ENCODE measurements around the gene POLD2.
"Not testable (repeated sequence)": the region's sequence is repeated elsewhere in the genome, so short reads cannot be mapped to it uniquely, and the experiment has no call there.

Gene POLD2

DNA sequence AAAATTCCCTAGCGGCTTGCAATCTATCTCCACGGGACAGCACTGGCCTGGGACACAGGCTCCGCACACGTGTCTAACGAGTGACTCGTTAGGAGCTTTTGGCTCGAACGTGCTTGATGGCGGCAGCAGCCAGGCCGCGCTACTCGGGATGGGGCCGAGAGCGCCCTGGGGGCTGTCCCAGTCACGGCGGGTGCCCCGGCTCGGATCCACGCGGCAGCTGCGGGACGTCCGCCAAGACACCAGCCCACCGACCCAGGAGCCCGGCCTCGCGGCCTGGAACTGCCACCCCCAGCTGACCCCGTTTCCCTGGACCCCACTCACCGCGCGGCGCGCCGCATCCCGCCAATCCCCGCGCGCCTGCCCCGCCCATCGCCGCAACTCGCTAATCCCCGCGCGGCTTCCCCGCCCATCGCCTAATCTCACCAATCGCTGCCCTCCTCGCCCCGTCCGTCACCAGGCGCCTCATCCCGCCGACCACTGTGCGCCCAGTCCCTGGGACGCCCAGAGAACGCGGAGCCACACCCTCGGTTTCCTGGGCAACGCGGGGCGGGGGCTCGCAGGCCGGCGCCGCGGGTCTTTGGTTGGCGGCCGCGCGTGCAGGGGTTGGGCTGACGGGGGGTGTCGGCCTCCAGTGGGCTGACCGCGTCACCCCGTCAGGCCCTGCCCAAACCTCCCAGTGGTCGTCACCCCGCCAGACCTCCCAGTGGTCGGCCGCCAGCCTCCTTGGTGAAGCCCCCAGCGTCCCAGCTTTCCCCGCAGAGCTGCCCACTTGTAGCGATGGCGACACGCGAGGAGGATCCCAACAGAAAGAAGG, at the start of gene POLD2:
TSS of gene POLD2 (minus strand) at position 359 of the 814 bp plus-strand sequence. CDS start 1,495 bp downstream, outside the sequence.
- peak; percentile 93 to 98 (median 97) for DNase-seq (ENCODE audit: low read depth in 4 of 4, low spot score in 1 of 4)

DNA sequence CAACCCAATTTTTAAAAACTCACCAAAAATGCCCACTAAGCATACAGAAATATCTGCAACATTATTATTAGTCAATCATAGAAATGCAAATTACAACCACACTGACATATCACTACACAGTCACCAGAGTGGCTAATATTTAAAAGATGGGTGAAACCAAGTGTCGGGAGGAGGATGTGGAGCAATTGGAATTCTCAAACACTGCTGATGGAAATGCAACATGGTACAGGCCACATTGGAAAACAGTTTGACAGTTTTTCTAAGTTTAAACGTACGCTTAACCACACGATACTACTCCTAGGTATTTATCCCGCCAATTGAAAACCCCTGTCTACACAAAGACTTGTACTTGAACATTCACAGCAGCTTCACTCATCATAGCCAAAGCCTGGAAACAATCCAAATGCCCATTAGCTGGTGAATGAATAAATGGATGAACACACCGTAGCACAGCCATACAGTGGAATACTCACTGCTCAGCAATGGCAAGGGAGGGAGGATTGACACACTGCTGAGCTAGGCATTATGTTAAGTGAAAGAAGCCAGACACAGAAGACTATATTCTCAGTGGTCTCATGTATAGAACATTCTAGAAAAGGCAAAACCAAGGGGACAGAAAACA, 49.6 kb upstream of the POLD2 start:
- DNase-seq (ENCODE audit: low read depth in 4 of 4, low spot score in 1 of 4) = no peak

DNA sequence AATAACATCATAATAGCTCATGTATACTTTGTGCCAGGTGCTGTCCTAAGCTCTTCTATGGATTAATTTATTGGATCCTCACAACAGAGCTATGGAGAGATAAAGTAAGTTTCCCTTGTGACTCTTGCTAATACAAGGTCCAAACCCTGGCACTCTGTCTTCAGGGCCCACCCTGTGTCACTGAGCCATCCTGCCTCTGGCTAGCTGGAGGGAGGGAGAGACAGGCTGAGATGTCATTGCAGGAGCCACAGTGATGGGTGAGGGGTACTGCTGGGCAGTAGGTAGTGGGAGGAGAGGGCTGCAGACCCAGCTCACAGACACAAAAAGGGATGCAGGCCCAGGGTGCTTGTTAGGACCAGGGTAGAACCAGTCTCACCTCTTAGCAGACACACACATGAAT, 49.0 kb upstream of the POLD2 start:
- DNase-seq (ENCODE audit: low read depth in 4 of 4, low spot score in 1 of 4) = no peak

DNA sequence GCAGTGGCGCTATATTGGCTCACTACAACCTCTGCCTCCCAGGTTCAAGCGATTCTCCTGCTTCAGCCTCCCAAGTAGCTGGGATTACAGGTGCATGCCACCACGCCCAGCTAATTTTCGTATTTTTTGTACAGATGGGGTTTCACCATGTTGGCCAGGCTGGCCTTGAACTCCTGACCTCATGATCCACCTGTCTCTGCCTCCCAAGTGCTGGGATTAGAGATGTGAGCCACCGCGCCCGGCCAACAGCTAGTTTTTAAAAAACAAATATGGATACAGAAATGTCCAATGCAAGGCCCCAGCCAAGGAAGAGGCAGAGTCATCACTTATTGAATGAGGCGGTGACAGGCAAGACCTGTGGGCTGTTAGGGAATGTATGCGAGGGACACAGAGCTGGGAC, 48.6 kb upstream of the POLD2 start:
- DNase-seq (ENCODE audit: low read depth in 4 of 4, low spot score in 1 of 4) = not testable (repeated sequence)

DNA sequence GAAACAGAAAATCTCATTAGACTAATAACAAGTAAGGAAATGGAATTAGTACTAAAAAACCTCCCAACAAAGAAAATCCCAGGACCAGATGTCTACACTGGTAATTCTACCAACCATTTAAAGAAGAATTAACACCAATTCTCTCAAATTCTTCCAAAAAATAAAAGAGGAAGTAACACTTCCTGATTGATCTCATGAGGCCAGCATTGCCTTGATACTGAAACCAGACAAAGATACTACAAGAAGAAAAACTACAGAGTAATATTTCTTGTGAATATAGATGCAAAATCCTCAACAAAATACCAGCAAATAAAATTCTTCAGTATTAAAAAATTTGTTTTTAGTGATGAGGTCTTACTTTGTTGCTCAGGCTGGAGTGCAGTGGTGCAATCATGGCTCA, 44.6 kb upstream of the POLD2 start:
- no peak for DNase-seq (ENCODE audit: low read depth in 4 of 4, low spot score in 1 of 4)

DNA sequence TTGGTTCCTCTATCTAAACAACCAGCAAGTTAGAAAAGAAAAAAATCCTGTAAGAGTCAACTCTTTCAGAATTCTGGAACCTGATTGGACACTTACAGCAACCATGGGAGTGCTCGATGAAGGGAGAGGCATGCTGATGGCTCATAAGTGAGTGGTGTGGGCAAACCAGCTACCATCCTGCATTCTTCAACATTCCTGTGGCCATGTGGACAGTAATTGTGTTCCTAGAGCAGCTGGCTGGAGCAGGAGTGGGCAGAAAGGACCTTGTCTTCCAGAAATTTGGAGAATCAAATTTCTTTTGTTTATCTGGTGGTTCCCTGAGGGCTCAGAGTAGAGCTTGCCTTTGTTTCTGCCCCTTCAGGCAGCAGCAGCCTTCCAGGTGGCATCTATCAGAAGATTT, 40.2 kb upstream of the POLD2 start:
- DNase-seq (ENCODE audit: low read depth in 4 of 4, low spot score in 1 of 4) = no peak

DNA sequence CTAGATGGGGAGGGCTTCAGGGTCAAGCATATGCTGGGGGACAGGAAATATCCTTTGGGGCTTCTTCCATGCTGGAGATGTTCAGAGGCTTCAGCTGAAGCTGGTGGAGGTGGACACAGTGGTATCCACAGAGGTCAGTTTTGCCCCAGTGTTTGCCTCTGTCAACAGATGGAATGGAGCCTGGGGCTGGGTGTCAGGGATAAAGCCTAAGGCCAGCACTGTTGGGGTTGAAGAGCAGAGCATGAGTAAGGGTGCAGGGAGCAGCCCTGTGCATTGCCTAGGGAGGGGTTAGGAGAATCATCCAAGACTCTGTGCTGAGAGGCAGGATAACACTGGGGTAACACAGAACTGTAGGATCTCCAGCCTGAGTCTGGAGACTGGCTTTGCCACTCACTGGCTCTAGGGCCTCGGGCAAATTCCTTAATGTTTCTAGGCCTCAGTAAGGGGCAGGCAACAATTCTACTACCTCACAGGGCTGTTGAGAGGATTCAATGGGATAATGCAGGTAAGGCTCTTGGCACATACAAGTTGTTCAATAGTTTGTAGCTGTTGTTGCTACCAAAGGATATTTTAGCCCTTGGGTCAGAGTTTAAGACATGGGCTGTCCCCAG, 39.5 kb upstream of the POLD2 start:
- DNase-seq (ENCODE audit: low read depth in 4 of 4, low spot score in 1 of 4) = no peak

DNA sequence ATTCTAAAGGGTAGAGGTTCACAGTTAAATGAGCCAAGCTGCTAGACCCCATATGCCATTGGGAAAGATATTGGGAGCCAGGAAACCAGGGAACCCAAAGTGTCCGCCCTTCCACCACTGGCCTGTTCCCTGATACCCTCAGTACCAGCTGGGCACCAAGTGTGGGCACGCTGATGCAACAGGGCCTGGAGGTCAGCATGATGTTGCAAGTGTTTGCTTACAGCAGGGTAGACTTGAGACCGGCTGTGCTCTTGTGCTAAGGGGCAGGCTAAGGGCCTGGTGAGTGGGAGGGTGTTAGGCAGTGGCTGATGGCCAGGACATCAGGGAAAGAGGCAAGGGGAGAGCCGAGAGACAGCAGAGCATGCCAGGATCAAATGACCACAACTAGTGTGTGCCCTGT, 38.8 kb upstream of the POLD2 start:
- no peak for DNase-seq (ENCODE audit: low read depth in 4 of 4, low spot score in 1 of 4)

DNA sequence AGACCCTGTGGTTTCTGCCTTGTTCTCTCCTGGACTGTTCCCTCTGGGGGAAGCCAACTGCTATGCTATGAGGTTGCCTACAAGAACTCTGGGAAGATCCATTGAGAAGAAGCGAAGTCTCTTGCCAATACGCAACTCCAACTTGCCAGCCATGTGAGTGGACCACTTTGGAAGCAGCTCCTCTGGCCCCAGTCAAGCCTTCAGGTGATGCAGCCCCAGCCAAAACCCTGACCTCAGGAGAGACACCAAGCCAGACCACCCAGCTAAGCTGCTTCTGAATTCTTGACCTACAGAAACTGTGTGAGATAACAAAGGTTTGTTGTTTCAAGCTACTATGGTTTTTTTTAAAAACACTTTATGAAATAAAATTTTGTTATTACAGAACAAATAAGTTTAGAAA, 38.0 kb upstream of the POLD2 start:
- no peak for DNase-seq (ENCODE audit: low read depth in 4 of 4, low spot score in 1 of 4)

DNA sequence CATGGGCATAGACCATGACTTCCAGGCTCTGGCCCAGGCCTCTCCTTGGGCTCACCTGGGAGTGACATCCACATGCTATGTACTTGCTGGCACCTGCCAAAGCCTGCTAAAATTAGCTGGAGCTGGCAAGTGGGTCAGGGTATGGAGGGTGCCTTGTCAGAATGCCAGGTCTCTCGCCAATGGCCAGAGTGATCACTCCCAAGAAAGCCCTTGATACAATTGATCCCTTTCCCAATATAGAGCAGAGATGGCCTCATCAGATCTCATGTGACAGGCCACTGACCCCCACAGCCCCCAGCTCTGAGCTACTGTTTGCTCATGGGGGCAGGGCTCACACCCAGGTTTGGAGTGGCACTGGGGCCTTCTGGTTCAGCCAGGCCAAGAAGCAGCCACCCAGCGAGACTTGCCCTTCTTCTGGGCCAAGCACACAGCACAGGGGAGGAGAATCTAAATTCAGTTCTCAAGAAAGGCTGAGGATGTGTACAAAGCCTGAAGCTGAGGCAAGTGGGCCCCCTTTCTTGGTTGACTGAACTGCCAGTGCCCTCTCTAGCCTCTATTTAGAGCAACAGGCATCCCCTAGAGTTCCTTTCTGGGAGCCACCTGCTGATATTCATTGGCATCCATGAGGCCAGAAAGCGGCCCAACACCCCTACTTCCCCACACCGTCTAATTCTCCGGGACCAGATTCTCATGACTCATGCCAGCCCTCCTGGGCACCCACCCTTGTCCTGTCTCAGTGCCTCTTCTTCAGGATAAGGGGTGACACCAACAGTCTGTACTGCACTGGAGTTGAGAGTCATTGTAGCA, 36.7 kb upstream of the POLD2 start:
- no peak for DNase-seq (ENCODE audit: low read depth in 4 of 4, low spot score in 1 of 4)

DNA sequence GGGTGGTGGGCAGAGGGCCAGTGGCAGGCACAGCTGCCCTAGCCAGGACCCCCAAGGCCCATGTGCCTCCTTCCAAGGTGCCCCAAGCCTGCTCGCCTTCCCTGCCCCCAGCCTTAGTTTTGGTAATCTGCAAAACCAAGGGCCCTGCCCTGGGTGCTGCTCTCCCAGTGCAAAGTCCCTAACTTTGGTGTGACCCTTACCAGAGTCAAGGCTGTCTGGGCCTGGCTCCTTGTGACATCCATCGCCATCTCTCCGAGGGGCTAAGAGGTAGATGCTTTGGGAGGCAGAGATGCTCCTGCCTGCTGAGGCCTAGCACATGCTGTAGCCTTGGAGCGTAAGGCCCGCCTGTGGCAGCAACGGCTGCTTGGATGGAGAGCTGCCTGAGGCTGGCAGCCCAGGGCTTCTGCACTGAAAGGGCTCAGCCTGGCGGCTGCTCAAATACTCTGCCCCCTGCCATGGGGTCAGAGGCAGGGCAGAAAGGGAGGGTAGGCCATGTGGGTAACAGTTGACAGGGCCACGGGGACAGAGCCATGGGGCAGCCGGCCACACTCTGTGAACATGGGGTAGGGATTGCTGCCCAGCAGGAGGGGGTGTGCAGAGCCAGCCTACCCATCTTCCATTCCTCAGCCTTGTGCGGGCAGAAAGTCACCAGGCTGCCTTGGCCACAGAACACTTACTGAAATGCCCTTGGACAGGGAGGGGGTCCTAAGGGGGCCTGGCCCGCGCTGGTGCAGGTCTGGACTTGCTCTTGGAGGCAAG, 35.7 kb upstream of the POLD2 start:
- DNase-seq (ENCODE audit: low read depth in 4 of 4, low spot score in 1 of 4) = no peak

DNA sequence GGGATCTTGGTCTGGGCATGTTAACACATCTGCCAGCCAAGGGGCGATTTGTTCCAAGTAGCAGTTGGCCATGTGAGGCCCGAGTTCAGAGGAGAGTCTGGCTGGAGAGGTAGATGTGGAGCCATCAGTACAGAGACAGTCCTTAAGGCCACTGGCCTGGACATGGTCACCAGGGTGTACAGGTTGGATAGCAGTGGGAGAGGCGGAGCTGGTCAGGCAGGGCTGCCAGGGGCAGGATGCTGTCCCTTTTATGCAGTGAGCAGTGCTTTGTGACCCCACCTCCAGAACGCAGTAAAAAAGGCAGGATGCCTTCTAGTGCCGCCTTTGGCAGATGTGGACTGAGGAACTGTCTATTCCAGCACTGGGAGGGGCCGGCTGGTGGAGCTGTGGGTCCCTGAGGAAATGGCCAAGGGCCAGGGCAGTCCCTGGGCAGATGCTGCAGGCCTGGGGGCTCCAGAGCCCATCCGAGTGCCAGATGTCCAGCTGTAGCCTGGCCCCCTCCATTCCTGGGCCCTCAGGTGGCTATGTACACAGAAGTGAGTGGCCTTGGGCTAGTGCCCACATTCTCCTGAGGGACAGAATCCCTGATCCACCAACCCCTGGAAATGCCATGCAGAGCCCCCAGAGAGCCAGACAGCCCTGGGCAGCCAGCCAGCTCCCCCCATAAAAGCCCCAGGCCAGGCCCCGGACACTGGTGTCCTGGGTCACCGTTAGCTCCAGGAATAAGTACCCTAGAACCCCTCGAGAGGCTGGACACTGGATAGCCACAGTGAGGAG, 34.9 kb upstream of the POLD2 start:
- DNase-seq (ENCODE audit: low read depth in 4 of 4, low spot score in 1 of 4) = no peak

DNA sequence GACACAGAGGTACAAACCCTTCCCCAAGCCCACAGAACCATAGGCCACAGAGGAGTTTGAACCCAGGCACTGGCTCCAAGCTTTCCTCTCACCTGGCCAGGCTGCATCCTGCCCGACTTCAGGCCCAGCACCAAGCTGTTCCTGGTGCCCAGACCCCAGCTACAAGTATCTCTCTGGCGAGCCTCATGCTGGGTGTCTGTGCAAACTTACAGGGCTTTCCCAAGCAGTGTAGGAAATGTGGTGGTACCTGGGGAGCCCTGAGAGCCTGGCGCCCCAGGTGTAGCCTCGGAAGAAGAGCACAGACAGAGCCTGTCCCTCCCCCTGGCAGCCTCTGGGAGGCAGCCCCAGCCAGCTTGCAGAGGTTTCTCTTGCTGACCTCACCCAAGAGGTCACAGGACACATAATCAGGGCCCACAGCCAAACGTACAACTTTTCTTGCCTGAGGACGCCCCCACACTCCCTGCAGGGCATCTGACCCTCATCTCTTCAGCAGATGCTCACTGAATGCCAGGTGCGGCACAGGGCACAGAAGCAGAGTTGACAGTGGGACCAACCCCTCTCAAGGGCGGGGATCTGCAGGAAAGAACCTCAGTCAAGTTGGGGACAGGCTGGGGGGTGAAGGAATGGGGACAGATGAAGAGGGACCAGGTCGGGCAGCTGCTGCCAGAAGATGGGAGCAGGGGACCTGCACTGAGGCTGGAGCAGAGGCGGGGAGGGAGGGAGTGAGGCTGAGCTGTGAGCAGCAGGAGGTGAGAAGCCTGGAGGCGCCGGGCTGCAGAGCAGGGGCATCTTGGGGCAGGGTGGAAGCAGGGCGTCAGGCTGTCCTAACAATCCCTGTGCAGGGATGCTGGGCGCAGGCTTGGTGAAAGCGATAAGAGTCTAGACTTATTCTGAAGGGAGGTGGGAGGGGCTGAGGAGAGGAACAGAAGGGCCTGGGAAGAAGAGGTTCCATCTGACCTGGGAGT, 34.0 kb upstream of the POLD2 start:
- DNase-seq (ENCODE audit: low read depth in 4 of 4, low spot score in 1 of 4) = no peak

DNA sequence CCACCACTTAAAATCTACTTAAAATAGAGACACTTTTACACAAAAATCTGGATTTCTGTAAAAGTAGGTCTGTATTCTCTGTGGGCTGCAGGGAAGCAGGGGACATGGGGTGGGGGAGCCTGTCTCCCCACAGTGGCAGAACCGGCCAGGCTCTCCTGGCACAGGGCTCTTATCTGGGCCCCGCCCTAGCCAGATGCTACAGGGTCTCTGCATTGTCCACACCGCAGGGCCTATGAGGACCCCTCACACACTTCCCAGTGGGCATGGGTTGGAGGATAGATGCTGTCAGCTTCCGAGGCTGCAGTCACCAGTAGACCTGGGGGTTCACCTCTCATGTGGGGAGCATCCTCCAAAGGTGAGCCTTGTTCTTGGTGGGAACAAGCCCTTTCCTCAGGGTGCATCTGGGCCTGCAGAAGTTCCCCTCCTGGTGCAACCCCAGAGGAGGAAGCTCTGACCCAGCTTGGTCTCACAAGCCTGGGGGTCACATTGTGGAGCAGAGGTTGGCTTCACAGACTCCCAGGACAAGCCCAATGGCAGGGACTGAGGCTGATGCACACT, 33.2 kb upstream of the POLD2 start:
- no peak for DNase-seq (ENCODE audit: low read depth in 4 of 4, low spot score in 1 of 4)

DNA sequence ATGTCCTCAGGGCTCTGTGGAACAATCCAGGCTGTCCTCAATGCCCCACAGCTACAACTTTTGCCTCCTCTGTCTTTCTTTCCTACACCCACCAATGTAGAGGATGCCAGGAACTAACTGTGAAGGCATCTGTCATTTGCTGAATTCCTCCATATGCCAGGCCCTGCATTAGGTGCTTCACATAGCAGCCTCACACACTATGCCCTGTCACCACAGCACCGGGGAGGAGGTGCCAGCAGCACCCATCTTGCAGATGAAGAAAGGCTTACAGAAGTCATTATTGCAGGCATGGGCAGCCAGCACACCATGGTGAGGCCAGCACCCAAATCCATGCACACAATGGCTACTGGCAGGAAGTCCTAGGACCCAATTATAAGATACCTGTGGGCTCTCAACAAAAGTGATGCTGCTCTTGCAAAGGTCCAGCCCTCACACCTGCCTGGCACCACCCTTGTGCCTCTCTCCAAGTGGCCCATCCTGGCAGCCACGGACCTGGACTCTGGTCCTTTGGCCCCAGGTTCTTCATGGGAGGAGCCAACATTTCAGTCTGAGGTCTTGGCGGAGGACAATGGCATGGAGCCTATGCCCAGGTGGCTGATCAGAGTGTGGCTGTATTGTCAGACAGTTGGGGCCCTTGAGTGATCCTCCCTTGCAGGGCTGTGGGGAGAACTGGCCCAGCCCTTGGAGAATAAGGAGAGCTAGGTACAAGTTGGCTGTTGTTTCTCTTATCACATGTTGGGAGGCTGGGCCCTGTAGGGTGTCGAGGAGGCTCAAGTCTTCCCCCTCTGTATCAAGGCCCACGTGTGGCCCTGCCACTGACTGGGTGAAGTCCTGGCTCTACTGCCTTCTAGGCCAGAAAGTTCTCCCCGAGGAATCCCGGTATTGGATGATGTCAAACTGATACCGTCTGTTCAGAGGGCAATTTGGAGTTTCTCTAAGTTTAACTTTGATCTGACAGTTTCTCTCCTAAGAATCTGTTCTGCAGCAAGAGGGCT, 32.1 kb upstream of the POLD2 start:
- no peak for DNase-seq (ENCODE audit: low read depth in 4 of 4, low spot score in 1 of 4)

DNA sequence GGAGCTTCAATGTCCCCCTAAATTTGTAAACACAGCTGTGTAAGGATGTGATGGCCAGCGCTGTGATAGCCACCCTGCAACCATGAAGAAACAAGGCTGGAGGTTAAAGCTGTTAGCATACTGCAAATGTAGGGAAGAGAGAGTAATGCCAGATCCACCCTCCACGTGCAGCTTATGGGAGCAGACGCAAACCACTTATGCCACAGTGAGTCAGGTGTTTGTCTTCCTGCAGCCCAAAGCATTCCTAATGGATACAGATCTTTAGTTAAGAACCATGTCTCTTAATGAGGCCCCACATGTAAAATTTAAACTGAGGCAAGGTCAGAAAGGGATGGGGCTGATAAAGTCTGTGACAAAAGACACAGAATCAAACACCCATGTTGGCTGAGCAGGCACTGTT, 31.4 kb upstream of the POLD2 start:
- no peak for DNase-seq (ENCODE audit: low read depth in 4 of 4, low spot score in 1 of 4)

DNA sequence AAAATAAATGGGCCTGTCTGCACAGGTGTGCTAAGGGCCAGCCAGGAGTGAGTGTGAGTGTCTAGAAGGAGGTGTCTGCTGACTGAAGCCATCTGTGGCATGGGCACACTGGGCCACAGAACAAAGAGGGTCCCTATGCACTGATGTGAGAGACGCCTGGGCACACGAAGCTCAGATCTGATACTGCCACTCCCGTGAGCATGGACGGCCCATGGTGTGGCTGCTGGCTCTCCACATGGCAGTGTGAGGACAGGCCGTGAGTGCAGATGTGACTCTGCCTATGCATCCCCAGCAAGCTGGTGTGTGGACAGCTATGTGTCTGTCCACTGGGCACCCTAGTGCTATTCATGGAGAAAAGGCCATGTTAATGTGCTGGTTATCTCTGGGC, 30.6 kb upstream of the POLD2 start:
- no peak for DNase-seq (ENCODE audit: low read depth in 4 of 4, low spot score in 1 of 4)

Data from stimulated activated CD4-positive, alpha-beta T cell treated with anti-CD3 and anti-CD28 coated beads, Interleukin-1b, Interleukin-23, amount 100 ng/mL, for 24 hours (primary cell).